Endothelial cell of umbilical vein (primary cell): ENCODE data around the gene FILIP1L. TPM values are rescaled to one million over a fixed set of nuclear protein-coding genes. Genes with fewer than 3 reads are reported as not detected.

ENCODE experiments used
- BruUV-seq: library from RNA; stranded (reverse); fragments of 400-500 nt; replicated peaks from 2 replicates; lab custom pipeline; 2021; lab: Mats Ljungman, UMichigan
- CTCF ChIA-PET: fragments of 300-600, 350-600 bp; sonication (Branson Sonifier 250); formaldehyde crosslinking; loops from one replicate; lab custom pipeline; 2021; ENCODE audit warnings: antibody characterized with exemption, inconsistent platforms; lab: Charles Lee
- POLR2A ChIA-PET: fragments of 300-600, 350-600 bp; sonication (Branson Sonifier 250); formaldehyde crosslinking; loops from one replicate; lab custom pipeline; 2021; ENCODE audit warnings: antibody characterized with exemption, inconsistent platforms; lab: Charles Lee
- DNase-seq: peaks from one replicate; pipeline ENCODE4 v3.0.0-alpha.2; 2011; ENCODE audit warnings: low read depth, low spot score
- FAIRE-seq: peaks from 2 replicates; lab custom pipeline; 2011; peaks lifted over from hg19 to GRCh38; lab: Jason Lieb, UNC
- H2AFZ ChIP-seq: 2 replicates; pipeline ENCODE4 v1.6.0; 2012; ENCODE audit warnings: low read depth, low read length, control low read depth, inconsistent platforms
- H3K27ac ChIP-seq: 2 replicates; pipeline ENCODE4 v1.5.1; 2011; ENCODE audit warnings: low read depth, mild to moderate bottlenecking, control low read depth, low read length, moderate library complexity; ENCODE audit not compliant: insufficient read depth
- H3K27me3 ChIP-seq, 2 experiments: 2 replicates each; pipeline versions ENCODE4 v1.6.0 to v1.6.1; 2011; ENCODE audit warnings: low read length in 2 of 2, mixed read lengths in 1 of 2; ENCODE audit not compliant: control insufficient read depth in 2 of 2, insufficient read depth in 2 of 2
- H3K36me3 ChIP-seq, 2 experiments: 2 replicates in 1 of 2; 3 replicates in 1 of 2; pipeline ENCODE4 v1.5.1; 2011; ENCODE audit warnings: low read length in 2 of 2, mild to moderate bottlenecking in 1 of 2, moderate library complexity in 1 of 2; ENCODE audit not compliant: control insufficient read depth in 2 of 2, insufficient read depth in 2 of 2; ENCODE audit errors: extremely low read depth in 1 of 2
- H3K4me1 ChIP-seq: 3 replicates; pipeline ENCODE4 v1.5.1; 2011; ENCODE audit warnings: mild to moderate bottlenecking, low read length; ENCODE audit not compliant: control insufficient read depth, insufficient read depth; ENCODE audit errors: extremely low read depth
- H3K4me2 ChIP-seq: 2 replicates; pipeline ENCODE4 v1.6.1; 2011; ENCODE audit warnings: low read length, control low read depth, mixed read lengths; ENCODE audit not compliant: insufficient read depth
- H3K4me3 ChIP-seq, 3 experiments: fragments of 200-600 bp in 1 of 3; sonication (generic), shearing (Covaris generic) in 1 of 3; replicated peaks in 1 of 3; 2 replicates each; pipeline ENCODE4 v1.5.1; 2011 to 2016; ENCODE audit warnings: control low read depth in 3 of 3, low read length in 3 of 3, mild to moderate bottlenecking in 2 of 3, inconsistent platforms in 1 of 3, low read depth in 1 of 3, moderate library complexity in 1 of 3; ENCODE audit not compliant: insufficient read depth in 1 of 3
- H3K79me2 ChIP-seq: 2 replicates; pipeline ENCODE4 v1.6.0; 2012; ENCODE audit warnings: low read length, inconsistent platforms; ENCODE audit not compliant: control insufficient read depth, insufficient read depth
- H3K9ac ChIP-seq: replicated peaks from 2 replicates; pipeline ENCODE3; 2011; ENCODE audit warnings: low read length, control low read depth; ENCODE audit not compliant: insufficient read depth; ENCODE audit errors: extremely low read depth
- H3K9me1 ChIP-seq: replicated peaks from 3 replicates; pipeline ENCODE4 v1.6.0; 2011; ENCODE audit warnings: mild to moderate bottlenecking, low read length; ENCODE audit not compliant: control insufficient read depth, insufficient read depth; ENCODE audit errors: extremely low read depth
- H3K9me3 ChIP-seq: replicated peaks from 2 replicates; pipeline ENCODE4 v1.5.1; 2012; ENCODE audit warnings: low read length, inconsistent platforms; ENCODE audit not compliant: control insufficient read depth, insufficient read depth
- H4K20me1 ChIP-seq: replicated peaks from 2 replicates; pipeline ENCODE3; 2011; ENCODE audit warnings: mild to moderate bottlenecking, low read length; ENCODE audit not compliant: control insufficient read depth, insufficient read depth; ENCODE audit errors: extremely low read depth
- EZH2 ChIP-seq: IDR thresholded peaks from 2 replicates; pipeline ENCODE4 v1.6.1; 2012; ENCODE audit warnings: borderline replicate concordance, low read depth, mild to moderate bottlenecking, moderate library complexity, low read length, inconsistent platforms; ENCODE audit not compliant: severe bottlenecking
- GATA2 ChIP-seq: IDR thresholded peaks from 2 replicates; pipeline ENCODE4 v1.7.0; 2011; ENCODE audit warnings: low read depth, mild to moderate bottlenecking, moderate library complexity, mixed read lengths, low read length; ENCODE audit not compliant: insufficient read length, insufficient read depth
- MYC ChIP-seq: IDR thresholded peaks from one replicate; pipeline ENCODE4 v1.6.1; 2011; ENCODE audit warnings: mild to moderate bottlenecking, low read depth, low read length
- POLR2AphosphoS5 ChIP-seq: IDR thresholded peaks from 2 replicates; pipeline ENCODE4 v1.6.1; 2012; ENCODE audit warnings: low read depth, mild to moderate bottlenecking, control low read depth, low read length, moderate library complexity; ENCODE audit not compliant: insufficient read depth
- dilution Hi-C: fragments of 300-500 bp; cut with MboI; formaldehyde crosslinking; loops from one replicate; pipeline ENCODE4 v1.15.0; 2019; ENCODE audit warnings: low sequenced_read_pairs; ENCODE audit not compliant: extremely low pct_ligation_motif_present
- intact Hi-C: fragments of 100-400 bp; cut with micrococcal nuclease; formaldehyde crosslinking; loops from one replicate; pipeline ENCODE4 v1.10.0; 2022
- polyA plus RNA-seq, 4 experiments: library from polyadenylated mRNA; depleted of rRNA in 3 of 4; stranded (reverse) in 3 of 4; unstranded in 1 of 4; fragments of >200 nt; gene quantifications; 2 replicates each; pipeline versions ENCODE4 v1.2.1 to v1.2.3, GENCODE V29; 2011 to 2012; ENCODE audit warnings: missing spikeins in 1 of 4
- total RNA-seq: library from RNA; stranded (reverse); gene quantifications from 2 replicates; pipeline ENCODE4 v1.2.3, GENCODE V29; 2021
- TF ChIP-seq, protein P1 (sequence below), 2 donors: IDR thresholded peaks; 1 replicate in 1 of 2; 2 replicates in 1 of 2; pipeline ENCODE4 v1.5.1; 2011; ENCODE audit warnings: low read length in 2 of 2, mild to moderate bottlenecking in 2 of 2, moderate library complexity in 2 of 2, control low read depth in 1 of 2, inconsistent platforms in 1 of 2, low read depth in 1 of 2; ENCODE audit not compliant: insufficient read depth in 1 of 2; ENCODE audit errors: extremely low read depth in 1 of 2

FILIP1L gene
- total and polyA plus RNA-seq, 2 donors (not counting 3 experiments of a cell fraction or from before 2014, with no cell fraction given) = 26.0 to 29.9 TPM

DNA sequence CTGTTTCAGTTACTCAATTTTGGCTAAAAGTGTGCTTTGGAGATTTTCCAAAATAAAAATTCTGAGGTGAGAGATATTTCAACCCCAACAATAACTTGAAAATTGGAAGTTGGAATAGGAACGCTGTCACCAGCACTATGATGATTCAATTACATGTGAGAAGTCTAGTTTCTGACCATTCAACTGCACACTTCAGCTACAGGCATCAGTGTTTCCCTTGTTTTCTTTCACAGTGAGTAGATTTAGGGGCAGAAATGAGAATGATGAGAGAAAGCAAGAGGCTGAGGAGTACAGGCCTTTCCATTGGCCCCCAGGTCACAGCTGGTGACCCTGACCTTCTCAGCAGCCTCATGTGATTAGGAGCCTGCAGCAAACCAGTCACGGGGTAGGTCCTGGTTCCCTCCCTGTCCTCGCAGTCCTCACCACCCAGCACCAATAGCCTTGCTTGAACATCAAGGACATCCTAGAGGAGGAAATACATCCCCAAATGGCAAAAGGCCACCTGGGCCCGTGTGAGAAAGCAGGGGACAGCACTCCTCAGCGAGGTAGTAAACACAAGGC is 10.0 kb upstream of the FILIP1L start:
- Histone ChIP-seq H3K9ac (no peak overlapping the region), H3K36me3 (no peaks in the 10 kb centered on the region), H3K4me2 (no peak overlapping the region), H2AFZ (no peak overlapping the region), H4K20me1 (no peaks in the 10 kb centered on the region), H3K9me3 (no peaks in the 10 kb centered on the region), H3K27ac (no peak overlapping the region), H3K27me3 (no peaks in the 10 kb centered on the region), H3K4me3 (no peak overlapping the region), H3K9me1 (no peaks in the 10 kb centered on the region), H3K79me2 (no peaks in the 10 kb centered on the region), H3K4me1 (peaks cover 18% of the 10 kb centered on the region)
- FAIRE-seq = no peak
- no TSS peak for BruUV-seq
- DNase-seq = no peak
- ChIA-PET POLR2A (no interaction called here), CTCF (interaction anchor here (1.1 to 1.7 kb wide), 2 partner anchors 17 to 55 kb away, joined by 3 to 5 read pairs; no protein-coding TSS in a partner anchor)
- intact Hi-C loops = loop anchor here (2.0 kb wide), 1 partner anchor 17 kb away; no protein-coding TSS in a partner anchor
- no peak for TF ChIP-seq EZH2
- TF ChIP-seq, protein P1, sequence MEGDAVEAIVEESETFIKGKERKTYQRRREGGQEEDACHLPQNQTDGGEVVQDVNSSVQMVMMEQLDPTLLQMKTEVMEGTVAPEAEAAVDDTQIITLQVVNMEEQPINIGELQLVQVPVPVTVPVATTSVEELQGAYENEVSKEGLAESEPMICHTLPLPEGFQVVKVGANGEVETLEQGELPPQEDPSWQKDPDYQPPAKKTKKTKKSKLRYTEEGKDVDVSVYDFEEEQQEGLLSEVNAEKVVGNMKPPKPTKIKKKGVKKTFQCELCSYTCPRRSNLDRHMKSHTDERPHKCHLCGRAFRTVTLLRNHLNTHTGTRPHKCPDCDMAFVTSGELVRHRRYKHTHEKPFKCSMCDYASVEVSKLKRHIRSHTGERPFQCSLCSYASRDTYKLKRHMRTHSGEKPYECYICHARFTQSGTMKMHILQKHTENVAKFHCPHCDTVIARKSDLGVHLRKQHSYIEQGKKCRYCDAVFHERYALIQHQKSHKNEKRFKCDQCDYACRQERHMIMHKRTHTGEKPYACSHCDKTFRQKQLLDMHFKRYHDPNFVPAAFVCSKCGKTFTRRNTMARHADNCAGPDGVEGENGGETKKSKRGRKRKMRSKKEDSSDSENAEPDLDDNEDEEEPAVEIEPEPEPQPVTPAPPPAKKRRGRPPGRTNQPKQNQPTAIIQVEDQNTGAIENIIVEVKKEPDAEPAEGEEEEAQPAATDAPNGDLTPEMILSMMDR (IDR thresholded peaks at IDR 0.05; ENCODE audit: extremely low read depth in 1 of 2, insufficient read depth in 1 of 2, low read depth in 1 of 2, low read length in 2 of 2) = no peak
- TF ChIP-seq MYC = no peak
- no peak for TF ChIP-seq POLR2AphosphoS5
- no peak for TF ChIP-seq GATA2
- dilution Hi-C loops = no loop called here
